Measurements from ENCODE around the gene TUBA4A. TPM values are rescaled to one million over a fixed set of nuclear protein-coding genes. Genes with fewer than 3 reads are reported as not detected.

The TUBA4A gene
- total RNA-seq, 2 donors from 2014 or later, result 51.7 to 159 TPM

GRCh38 chr2:219292616-219293015, 38.9 kb upstream of the TUBA4A start:
- Histone ChIP-seq H3K4me3 (no peak overlapping the region), H3K4me1 (peaks cover 0 to 15% of the 10 kb centered on the region in 2 donors)
- DNase-seq (ENCODE audit: low spot score), result no peak

GRCh38 chr2:219291910-219292490, 38.3 kb upstream of the TUBA4A start:
- H3K4me3 ChIP-seq, result no peak overlapping the region
- no peak for DNase-seq (ENCODE audit: low spot score)
- H3K36me3 ChIP-seq, result no peaks in the 10 kb centered on the region
- no peaks in the 10 kb centered on the region for H3K27me3 ChIP-seq
- peaks cover 0 to 15% of the 10 kb centered on the region in 2 donors for H3K4me1 ChIP-seq
- no peak overlapping the region for H3K27ac ChIP-seq
- no peak for TF ChIP-seq CTCF (IDR thresholded peaks at IDR 0.05)
- H3K9me3 ChIP-seq, result no peaks in the 10 kb centered on the region

More at GRCh38 chr2:219292616-219293015, 38.9 kb upstream of the TUBA4A start:
- Histone ChIP-seq H3K27me3 (no peaks in the 10 kb centered on the region), H3K27ac (no peak overlapping the region), H3K9me3 (no peaks in the 10 kb centered on the region), H3K36me3 (no peaks in the 10 kb centered on the region)
- TF ChIP-seq CTCF (IDR thresholded peaks at IDR 0.05), result no peak

- Histone ChIP-seq H3K27ac (no peak overlapping the region), H3K36me3 (no peaks in the 10 kb centered on the region), H3K4me1 (peaks cover 0 to 20% of the 10 kb centered on the region in 2 donors), H3K4me3 (no peak overlapping the region), H3K27me3 (no peaks in the 10 kb centered on the region), H3K9me3 (no peaks in the 10 kb centered on the region)
- TF ChIP-seq CTCF (IDR thresholded peaks at IDR 0.05), result no peak
- DNase-seq (ENCODE audit: low spot score), result no peak
Measured at GRCh38 chr2:219291394-219291793, 37.7 kb upstream of the TUBA4A start.

- H3K9me3 ChIP-seq, result no peaks in the 10 kb centered on the region
- peak overlapping the region; percentile 51 to 61 for H3K27ac ChIP-seq
- peaks cover 0 to 24% of the 10 kb centered on the region in 2 donors for H3K4me1 ChIP-seq
- TF ChIP-seq CTCF (IDR thresholded peaks at IDR 0.05), result no peak
- no peak for DNase-seq (ENCODE audit: low spot score)
- no peaks in the 10 kb centered on the region for H3K27me3 ChIP-seq
- H3K36me3 ChIP-seq, result no peaks in the 10 kb centered on the region
- no peak overlapping the region for H3K4me3 ChIP-seq
Measured at GRCh38 chr2:219290381-219291171, 36.9 kb upstream of the TUBA4A start.

- no peak overlapping the region for H3K4me3 ChIP-seq
- DNase-seq (ENCODE audit: low spot score), result peak; percentile 78
- peak overlapping the region; percentile 51 to 61 for H3K27ac ChIP-seq
- H3K36me3 ChIP-seq, result peaks cover 8% of the 10 kb centered on the region
- no peak for TF ChIP-seq CTCF (IDR thresholded peaks at IDR 0.05)
- no peaks in the 10 kb centered on the region for H3K27me3 ChIP-seq
- H3K4me1 ChIP-seq, result peaks cover 0 to 18% of the 10 kb centered on the region in 2 donors
- H3K9me3 ChIP-seq, result no peaks in the 10 kb centered on the region
Measured at GRCh38 chr2:219289537-219290361, 36.0 kb upstream of the TUBA4A start.
